Measurements from ENCODE around the gene ACP3. TPM values are rescaled to one million over a fixed set of nuclear protein-coding genes. Genes with fewer than 3 reads are reported as not detected.
"Not testable (repeated sequence)": the region's sequence is repeated elsewhere in the genome, so short reads cannot be mapped to it uniquely, and the experiment has no call there.

The ACP3 gene
- total RNA-seq, 1 experiment from 2014 or later: not detected

GRCh38 chr3:132310057-132310456 lies 7.2 kb upstream of the ACP3 start:
- CTCF ChIA-PET: interaction anchor here (1.2 kb wide), 1 partner anchor 89 kb away, joined by 3 read pairs; no protein-coding TSS in a partner anchor
- H3K4me3 Mint-ChIP-seq (ENCODE audit: unreplicated experiment); DNase-seq (ENCODE audit: unreplicated experiment); intact Hi-C loops (cut with micrococcal nuclease); H3K9me3 Mint-ChIP-seq (ENCODE audit: unreplicated experiment); H3K27me3 Mint-ChIP-seq (ENCODE audit: insufficient read depth, unreplicated experiment); BruUV-seq (replicated peaks); H3K36me3 Mint-ChIP-seq (ENCODE audit: insufficient read depth, unreplicated experiment); H3K27ac Mint-ChIP-seq (ENCODE audit: low read depth, unreplicated experiment); H3K4me1 Mint-ChIP-seq (ENCODE audit: insufficient read depth, unreplicated experiment): not testable (repeated sequence)
- POLR2A ChIA-PET: interaction anchor here (1.3 kb wide), 1 partner anchor 8 kb away, joined by 3 read pairs; no protein-coding TSS in a partner anchor

GRCh38 chr3:132311316-132311715 lies 5.9 kb upstream of the ACP3 start:
- no TSS peak for BruUV-seq (replicated peaks)
- Mint-ChIP-seq H3K9me3 (ENCODE audit: unreplicated experiment) (no peaks in the 10 kb centered on the region), H3K27ac (ENCODE audit: low read depth, unreplicated experiment) (no peak overlapping the region), H3K27me3 (ENCODE audit: insufficient read depth, unreplicated experiment) (no peaks in the 10 kb centered on the region), H3K4me1 (ENCODE audit: insufficient read depth, unreplicated experiment) (peaks cover 6% of the 10 kb centered on the region), H3K36me3 (ENCODE audit: insufficient read depth, unreplicated experiment) (no peaks in the 10 kb centered on the region), H3K4me3 (ENCODE audit: unreplicated experiment) (no peak overlapping the region)
- CTCF ChIA-PET: interaction anchor here (0.9 kb wide), 1 partner anchor 31 kb away, joined by 5 read pairs; no protein-coding TSS in a partner anchor
- DNase-seq (ENCODE audit: unreplicated experiment): no peak
- TF ChIP-seq CTCF (IDR thresholded peaks at IDR 0.05; ENCODE audit: unreplicated experiment): no peak
- intact Hi-C loops (cut with micrococcal nuclease): no loop called here
- POLR2A ChIA-PET: no interaction called here

GRCh38 chr3:132311841-132312240 lies 5.4 kb upstream of the ACP3 start:
- Mint-ChIP-seq H3K9me3 (ENCODE audit: unreplicated experiment) (no peaks in the 10 kb centered on the region), H3K36me3 (ENCODE audit: insufficient read depth, unreplicated experiment) (no peaks in the 10 kb centered on the region), H3K4me1 (ENCODE audit: insufficient read depth, unreplicated experiment) (peaks cover 6% of the 10 kb centered on the region), H3K27me3 (ENCODE audit: insufficient read depth, unreplicated experiment) (no peaks in the 10 kb centered on the region), H3K27ac (ENCODE audit: low read depth, unreplicated experiment) (no peak overlapping the region), H3K4me3 (ENCODE audit: unreplicated experiment) (no peak overlapping the region)
- ChIA-PET CTCF (interaction anchor here (0.9 kb wide), 1 partner anchor 31 kb away, joined by 5 read pairs; no protein-coding TSS in a partner anchor), POLR2A (interaction anchor here (0.8 kb wide), 1 partner anchor 17 kb away, joined by 3 read pairs; no protein-coding TSS in a partner anchor)
- no TSS peak for BruUV-seq (replicated peaks)
- TF ChIP-seq CTCF (IDR thresholded peaks at IDR 0.05; ENCODE audit: unreplicated experiment): no peak
- DNase-seq (ENCODE audit: unreplicated experiment): no peak
- intact Hi-C loops (cut with micrococcal nuclease): no loop called here

- Mint-ChIP-seq H3K27ac (ENCODE audit: low read depth, unreplicated experiment) (no peak overlapping the region), H3K36me3 (ENCODE audit: insufficient read depth, unreplicated experiment) (no peaks in the 10 kb centered on the region), H3K9me3 (ENCODE audit: unreplicated experiment) (no peaks in the 10 kb centered on the region), H3K4me3 (ENCODE audit: unreplicated experiment) (no peak overlapping the region), H3K27me3 (ENCODE audit: insufficient read depth, unreplicated experiment) (no peaks in the 10 kb centered on the region), H3K4me1 (ENCODE audit: insufficient read depth, unreplicated experiment) (peaks cover 19% of the 10 kb centered on the region)
- intact Hi-C loops (cut with micrococcal nuclease): no loop called here
- ChIA-PET CTCF (no interaction called here), POLR2A (interaction anchor here (0.6 kb wide), 1 partner anchor 104 kb away, joined by 6 read pairs; no protein-coding TSS in a partner anchor)
- no TSS peak for BruUV-seq (replicated peaks)
- peak; percentile 15 for DNase-seq (ENCODE audit: unreplicated experiment)
- no peak for TF ChIP-seq CTCF (IDR thresholded peaks at IDR 0.05; ENCODE audit: unreplicated experiment)
These were observed 1.4 kb upstream of the ACP3 start for GRCh38 chr3:132315851-132316250.

Measured in MCF 10A (cell line).